Endothelial cell of umbilical vein (primary cell): Measurements from ENCODE around the gene SCLY. TPM values are rescaled to one million over a fixed set of nuclear protein-coding genes. Genes with fewer than 3 reads are reported as not detected.

Source experiments
- BruUV-seq: library from RNA; stranded (reverse); fragments of 400-500 nt; replicated peaks from 2 replicates; lab custom pipeline; 2021; lab: Mats Ljungman, UMichigan
- CTCF ChIA-PET: fragments of 300-600, 350-600 bp; sonication (Branson Sonifier 250); formaldehyde crosslinking; loops from one replicate; lab custom pipeline; 2021; ENCODE audit warnings: antibody characterized with exemption, inconsistent platforms; lab: Charles Lee
- POLR2A ChIA-PET: fragments of 300-600, 350-600 bp; sonication (Branson Sonifier 250); formaldehyde crosslinking; loops from one replicate; lab custom pipeline; 2021; ENCODE audit warnings: antibody characterized with exemption, inconsistent platforms; lab: Charles Lee
- DNase-seq: peaks from one replicate; pipeline ENCODE4 v3.0.0-alpha.2; 2011; ENCODE audit warnings: low read depth, low spot score
- FAIRE-seq: peaks from 2 replicates; lab custom pipeline; 2011; peaks lifted over from hg19 to GRCh38; lab: Jason Lieb, UNC
- H2AFZ ChIP-seq: 2 replicates; pipeline ENCODE4 v1.6.0; 2012; ENCODE audit warnings: low read depth, low read length, control low read depth, inconsistent platforms
- H3K27ac ChIP-seq: 2 replicates; pipeline ENCODE4 v1.5.1; 2011; ENCODE audit warnings: low read depth, mild to moderate bottlenecking, control low read depth, low read length, moderate library complexity; ENCODE audit not compliant: insufficient read depth
- H3K27me3 ChIP-seq, 2 experiments: 2 replicates each; pipeline versions ENCODE4 v1.6.0 to v1.6.1; 2011; ENCODE audit warnings: low read length in 2 of 2, mixed read lengths in 1 of 2; ENCODE audit not compliant: control insufficient read depth in 2 of 2, insufficient read depth in 2 of 2
- H3K36me3 ChIP-seq, 2 experiments: 2 replicates in 1 of 2; 3 replicates in 1 of 2; pipeline ENCODE4 v1.5.1; 2011; ENCODE audit warnings: low read length in 2 of 2, mild to moderate bottlenecking in 1 of 2, moderate library complexity in 1 of 2; ENCODE audit not compliant: control insufficient read depth in 2 of 2, insufficient read depth in 2 of 2; ENCODE audit errors: extremely low read depth in 1 of 2
- H3K4me1 ChIP-seq: 3 replicates; pipeline ENCODE4 v1.5.1; 2011; ENCODE audit warnings: mild to moderate bottlenecking, low read length; ENCODE audit not compliant: control insufficient read depth, insufficient read depth; ENCODE audit errors: extremely low read depth
- H3K4me2 ChIP-seq: 2 replicates; pipeline ENCODE4 v1.6.1; 2011; ENCODE audit warnings: low read length, control low read depth, mixed read lengths; ENCODE audit not compliant: insufficient read depth
- H3K4me3 ChIP-seq, 3 experiments: fragments of 200-600 bp in 1 of 3; sonication (generic), shearing (Covaris generic) in 1 of 3; replicated peaks in 1 of 3; 2 replicates each; pipeline ENCODE4 v1.5.1; 2011 to 2016; ENCODE audit warnings: control low read depth in 3 of 3, low read length in 3 of 3, mild to moderate bottlenecking in 2 of 3, inconsistent platforms in 1 of 3, low read depth in 1 of 3, moderate library complexity in 1 of 3; ENCODE audit not compliant: insufficient read depth in 1 of 3
- H3K79me2 ChIP-seq: 2 replicates; pipeline ENCODE4 v1.6.0; 2012; ENCODE audit warnings: low read length, inconsistent platforms; ENCODE audit not compliant: control insufficient read depth, insufficient read depth
- H3K9ac ChIP-seq: replicated peaks from 2 replicates; pipeline ENCODE3; 2011; ENCODE audit warnings: low read length, control low read depth; ENCODE audit not compliant: insufficient read depth; ENCODE audit errors: extremely low read depth
- H3K9me1 ChIP-seq: replicated peaks from 3 replicates; pipeline ENCODE4 v1.6.0; 2011; ENCODE audit warnings: mild to moderate bottlenecking, low read length; ENCODE audit not compliant: control insufficient read depth, insufficient read depth; ENCODE audit errors: extremely low read depth
- H3K9me3 ChIP-seq: replicated peaks from 2 replicates; pipeline ENCODE4 v1.5.1; 2012; ENCODE audit warnings: low read length, inconsistent platforms; ENCODE audit not compliant: control insufficient read depth, insufficient read depth
- H4K20me1 ChIP-seq: replicated peaks from 2 replicates; pipeline ENCODE3; 2011; ENCODE audit warnings: mild to moderate bottlenecking, low read length; ENCODE audit not compliant: control insufficient read depth, insufficient read depth; ENCODE audit errors: extremely low read depth
- EZH2 ChIP-seq: IDR thresholded peaks from 2 replicates; pipeline ENCODE4 v1.6.1; 2012; ENCODE audit warnings: borderline replicate concordance, low read depth, mild to moderate bottlenecking, moderate library complexity, low read length, inconsistent platforms; ENCODE audit not compliant: severe bottlenecking
- FOS ChIP-seq: IDR thresholded peaks from 2 replicates; pipeline ENCODE4 v1.6.1; 2011; ENCODE audit warnings: mild to moderate bottlenecking, low read length, moderate library complexity, borderline replicate concordance; ENCODE audit not compliant: insufficient read depth
- GATA2 ChIP-seq: IDR thresholded peaks from 2 replicates; pipeline ENCODE4 v1.7.0; 2011; ENCODE audit warnings: low read depth, mild to moderate bottlenecking, moderate library complexity, mixed read lengths, low read length; ENCODE audit not compliant: insufficient read length, insufficient read depth
- JUN ChIP-seq: IDR thresholded peaks from 2 replicates; pipeline ENCODE4 v1.6.1; 2011; ENCODE audit warnings: borderline replicate concordance, low read depth; ENCODE audit not compliant: insufficient read length, insufficient read depth
- MYC ChIP-seq: IDR thresholded peaks from one replicate; pipeline ENCODE4 v1.6.1; 2011; ENCODE audit warnings: mild to moderate bottlenecking, low read depth, low read length
- POLR2A ChIP-seq: IDR thresholded peaks from 2 replicates; pipeline ENCODE4 v1.6.1; 2012; ENCODE audit warnings: low read depth, mild to moderate bottlenecking, control low read depth, low read length
- POLR2AphosphoS5 ChIP-seq: IDR thresholded peaks from 2 replicates; pipeline ENCODE4 v1.6.1; 2012; ENCODE audit warnings: low read depth, mild to moderate bottlenecking, control low read depth, low read length, moderate library complexity; ENCODE audit not compliant: insufficient read depth
- dilution Hi-C: fragments of 300-500 bp; cut with MboI; formaldehyde crosslinking; loops from one replicate; pipeline ENCODE4 v1.15.0; 2019; ENCODE audit warnings: low sequenced_read_pairs; ENCODE audit not compliant: extremely low pct_ligation_motif_present
- intact Hi-C: fragments of 100-400 bp; cut with micrococcal nuclease; formaldehyde crosslinking; loops from one replicate; pipeline ENCODE4 v1.10.0; 2022
- polyA plus RNA-seq, 4 experiments: library from polyadenylated mRNA; depleted of rRNA in 3 of 4; stranded (reverse) in 3 of 4; unstranded in 1 of 4; fragments of >200 nt; gene quantifications; 2 replicates each; pipeline versions ENCODE4 v1.2.1 to v1.2.3, GENCODE V29; 2011 to 2012; ENCODE audit warnings: missing spikeins in 1 of 4
- total RNA-seq: library from RNA; stranded (reverse); gene quantifications from 2 replicates; pipeline ENCODE4 v1.2.3, GENCODE V29; 2021
- TF ChIP-seq, protein P1 (sequence below): IDR thresholded peaks from 2 replicates; pipeline ENCODE4 v1.6.1; 2011; ENCODE audit not compliant: insufficient read depth, insufficient read length
- TF ChIP-seq, protein P2 (sequence below), 2 donors: IDR thresholded peaks; 1 replicate in 1 of 2; 2 replicates in 1 of 2; pipeline ENCODE4 v1.5.1; 2011; ENCODE audit warnings: low read length in 2 of 2, mild to moderate bottlenecking in 2 of 2, moderate library complexity in 2 of 2, control low read depth in 1 of 2, inconsistent platforms in 1 of 2, low read depth in 1 of 2; ENCODE audit not compliant: insufficient read depth in 1 of 2; ENCODE audit errors: extremely low read depth in 1 of 2

SCLY gene
- total and polyA plus RNA-seq, 2 donors (not counting 3 experiments of a cell fraction or from before 2014, with no cell fraction given): 22.6 to 32.7 TPM

DNA sequence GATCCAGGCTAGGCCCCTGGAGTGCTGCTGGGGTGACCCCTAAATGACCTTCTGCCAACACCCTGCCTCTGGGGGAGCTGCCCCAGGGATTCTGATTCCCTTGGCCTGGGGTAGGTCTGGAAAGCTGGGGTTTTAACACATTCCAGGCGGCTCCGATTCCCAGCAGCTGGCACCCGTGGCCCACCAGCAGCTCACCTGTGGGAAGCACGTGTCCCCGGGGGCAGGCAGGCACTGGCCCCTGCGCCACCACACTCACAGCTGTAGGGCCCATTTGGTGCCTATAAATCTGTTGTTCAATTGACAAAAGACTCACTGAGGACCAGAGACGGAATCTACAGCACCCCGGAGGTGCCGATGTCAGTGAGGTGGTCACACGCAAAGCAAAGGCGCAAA is 73.6 kb downstream of the SCLY start:
- FAIRE-seq: no peak
- ChIA-PET CTCF (no interaction called here), POLR2A (no interaction called here)

DNA sequence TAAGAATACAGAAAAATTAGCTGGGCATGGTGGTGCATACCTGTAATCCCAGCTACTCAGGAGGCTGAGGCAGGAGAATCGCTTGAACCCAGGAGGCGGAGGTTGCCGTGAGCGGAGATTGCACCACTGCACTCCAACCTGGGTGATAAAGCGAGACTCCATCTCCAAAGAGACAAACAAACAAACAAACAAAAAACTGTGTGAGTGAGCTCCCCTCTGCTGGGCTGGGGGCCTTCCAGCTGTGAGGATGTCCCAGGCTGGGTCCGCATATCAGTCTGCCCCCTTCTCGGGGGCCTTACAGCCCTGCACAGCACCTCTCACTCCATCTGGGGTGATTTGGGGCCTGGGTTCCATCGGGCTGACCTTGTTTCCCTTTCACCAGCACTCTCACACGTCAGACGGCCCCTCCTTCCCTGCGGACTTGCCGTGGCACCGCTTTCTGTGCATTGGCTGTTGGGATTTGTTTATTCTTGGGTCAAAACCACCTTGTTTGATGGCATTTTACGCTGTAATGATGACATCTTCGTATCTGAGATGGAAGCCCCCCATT is 74.9 kb downstream of the SCLY start:
- Histone ChIP-seq H3K36me3 (no peaks in the 10 kb centered on the region), H3K79me2 (no peaks in the 10 kb centered on the region), H3K4me1 (no peaks in the 10 kb centered on the region), H3K9me1 (no peaks in the 10 kb centered on the region), H3K4me3 (no peak overlapping the region), H2AFZ (no peak overlapping the region), H3K27ac (no peak overlapping the region), H3K4me2 (no peak overlapping the region), H4K20me1 (no peaks in the 10 kb centered on the region), H3K9me3 (no peaks in the 10 kb centered on the region), H3K27me3 (no peaks in the 10 kb centered on the region), H3K9ac (no peak overlapping the region)
- FAIRE-seq: no peak
- no TSS peak for BruUV-seq
- DNase-seq: no peak
- dilution Hi-C loops (no loop called here), intact Hi-C loops (no loop called here)
- POLR2A ChIA-PET: no interaction called here
- no peak for TF ChIP-seq FOS
- TF ChIP-seq POLR2AphosphoS5: no peak
- no peak for TF ChIP-seq MYC
- TF ChIP-seq, protein P1, sequence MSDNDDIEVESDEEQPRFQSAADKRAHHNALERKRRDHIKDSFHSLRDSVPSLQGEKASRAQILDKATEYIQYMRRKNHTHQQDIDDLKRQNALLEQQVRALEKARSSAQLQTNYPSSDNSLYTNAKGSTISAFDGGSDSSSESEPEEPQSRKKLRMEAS: no peak
- no peak for TF ChIP-seq EZH2
- TF ChIP-seq JUN: no peak
- TF ChIP-seq POLR2A: no peak
- no peak for TF ChIP-seq GATA2
- TF ChIP-seq, protein P2, sequence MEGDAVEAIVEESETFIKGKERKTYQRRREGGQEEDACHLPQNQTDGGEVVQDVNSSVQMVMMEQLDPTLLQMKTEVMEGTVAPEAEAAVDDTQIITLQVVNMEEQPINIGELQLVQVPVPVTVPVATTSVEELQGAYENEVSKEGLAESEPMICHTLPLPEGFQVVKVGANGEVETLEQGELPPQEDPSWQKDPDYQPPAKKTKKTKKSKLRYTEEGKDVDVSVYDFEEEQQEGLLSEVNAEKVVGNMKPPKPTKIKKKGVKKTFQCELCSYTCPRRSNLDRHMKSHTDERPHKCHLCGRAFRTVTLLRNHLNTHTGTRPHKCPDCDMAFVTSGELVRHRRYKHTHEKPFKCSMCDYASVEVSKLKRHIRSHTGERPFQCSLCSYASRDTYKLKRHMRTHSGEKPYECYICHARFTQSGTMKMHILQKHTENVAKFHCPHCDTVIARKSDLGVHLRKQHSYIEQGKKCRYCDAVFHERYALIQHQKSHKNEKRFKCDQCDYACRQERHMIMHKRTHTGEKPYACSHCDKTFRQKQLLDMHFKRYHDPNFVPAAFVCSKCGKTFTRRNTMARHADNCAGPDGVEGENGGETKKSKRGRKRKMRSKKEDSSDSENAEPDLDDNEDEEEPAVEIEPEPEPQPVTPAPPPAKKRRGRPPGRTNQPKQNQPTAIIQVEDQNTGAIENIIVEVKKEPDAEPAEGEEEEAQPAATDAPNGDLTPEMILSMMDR (IDR thresholded peaks at IDR 0.05; ENCODE audit: extremely low read depth in 1 of 2, insufficient read depth in 1 of 2, low read depth in 1 of 2, low read length in 2 of 2): no peak
- CTCF ChIA-PET: no interaction called here

More for the DNA sequence above, 73.6 kb downstream of the SCLY start:
- Histone ChIP-seq H2AFZ (no peak overlapping the region), H3K4me2 (no peak overlapping the region), H3K9ac (no peak overlapping the region), H3K79me2 (no peaks in the 10 kb centered on the region), H3K36me3 (no peaks in the 10 kb centered on the region), H3K27ac (no peak overlapping the region), H4K20me1 (no peaks in the 10 kb centered on the region), H3K4me1 (no peaks in the 10 kb centered on the region), H3K4me3 (no peak overlapping the region), H3K9me3 (no peaks in the 10 kb centered on the region), H3K27me3 (no peaks in the 10 kb centered on the region), H3K9me1 (no peaks in the 10 kb centered on the region)
- dilution Hi-C loops (no loop called here), intact Hi-C loops (no loop called here)
- TF ChIP-seq GATA2 (no peak), FOS (no peak)
- TF ChIP-seq, protein P1: no peak
- TF ChIP-seq, protein P2 (IDR thresholded peaks at IDR 0.05; ENCODE audit: extremely low read depth in 1 of 2, insufficient read depth in 1 of 2, low read depth in 1 of 2, low read length in 2 of 2): no peak
- no TSS peak for BruUV-seq
- DNase-seq: no peak
